H1 (cell line): Measurements from ENCODE around the gene PROSER3. TPM values are rescaled to one million over a fixed set of nuclear protein-coding genes. Genes with fewer than 3 reads are reported as not detected.

Experiments used
- ASH2L ChIP-seq: fragments of 200-600, 300-600 bp; sonication (generic); IDR thresholded peaks from one replicate; pipeline ENCODE4 v1.7.1; 2017; ENCODE audit warnings: low read length
- BACH1 ChIP-seq: IDR thresholded peaks from 2 replicates; pipeline ENCODE4 v1.6.1; 2012; ENCODE audit warnings: low read length, improper control_type of control experiment
- CBX5 ChIP-seq: fragments of 300-800, 300-1000 bp; sonication (generic); IDR thresholded peaks from 2 replicates; pipeline ENCODE4 v1.7.1; 2016; ENCODE audit warnings: antibody characterized with exemption, low read length, low read depth
- CEBPB ChIP-seq: IDR thresholded peaks from 2 replicates; pipeline ENCODE4 v1.6.1; 2012; ENCODE audit warnings: low read depth, low read length
- GABPA ChIP-seq: IDR thresholded peaks from 2 replicates; pipeline ENCODE4 v1.6.1; 2011; ENCODE audit warnings: mild to moderate bottlenecking, low read length, moderate library complexity, borderline replicate concordance; ENCODE audit not compliant: insufficient read depth
- JUN ChIP-seq: IDR thresholded peaks from 2 replicates; pipeline ENCODE4 v1.6.1; 2011; ENCODE audit warnings: low read depth, mild to moderate bottlenecking, improper control_type of control experiment, low read length
- KDM1A ChIP-seq: fragments of 200-600, 300-600 bp; sonication (generic); IDR thresholded peaks from 2 replicates; pipeline ENCODE4 v1.7.1; 2016; ENCODE audit warnings: mild to moderate bottlenecking, low read length, borderline replicate concordance
- KDM4A ChIP-seq: IDR thresholded peaks from one replicate; pipeline ENCODE4 v1.7.1; 2012; ENCODE audit warnings: low read depth, mild to moderate bottlenecking, moderate library complexity, low read length, inconsistent platforms; ENCODE audit not compliant: severe bottlenecking
- KDM5A ChIP-seq: fragments of 200-600 bp; IDR thresholded peaks from 2 replicates; pipeline ENCODE4 v1.7.1; 2012; ENCODE audit warnings: mild to moderate bottlenecking, low read length, inconsistent platforms, mixed read lengths
- MAFK ChIP-seq: IDR thresholded peaks from 2 replicates; pipeline ENCODE4 v1.6.1; 2012; ENCODE audit warnings: low read depth, mild to moderate bottlenecking, improper control_type of control experiment, low read length
- PHF8 ChIP-seq: fragments of 200-600 bp; sonication (generic); conservative IDR thresholded peaks from 2 replicates; pipeline ENCODE4 v1.7.1; 2012; ENCODE audit warnings: low read depth, mild to moderate bottlenecking, inconsistent platforms, low read length, moderate library complexity
- RFX5 ChIP-seq: IDR thresholded peaks from 2 replicates; pipeline ENCODE4 v1.6.1; 2011; ENCODE audit warnings: low read depth, low read length, improper control_type of control experiment, borderline replicate concordance
- SIN3A ChIP-seq, 2 experiments: IDR thresholded peaks in 1 of 2; conservative IDR thresholded peaks in 1 of 2; 2 replicates each; pipeline ENCODE4 v1.6.1; 2011 to 2012; ENCODE audit warnings: low read length in 2 of 2, improper control_type of control experiment in 1 of 2, low read depth in 1 of 2, mild to moderate bottlenecking in 1 of 2
- polyA plus RNA-seq, 7 experiments: library from polyadenylated mRNA; depleted of rRNA in 3 of 7; stranded (reverse) in 5 of 7; unstranded in 2 of 7; fragments of >200 nt in 5 of 7; fragments of 200-250 nt in 2 of 7; gene quantifications; 1 replicate in 5 of 7; 2 replicates in 1 of 7; 4 replicates in 1 of 7; pipeline versions ENCODE4 v1.2.1 to v1.2.3, GENCODE V29; 2011 to 2013; ENCODE audit warnings: missing spikeins in 2 of 7, mixed read lengths in 2 of 7
- total RNA-seq: library from RNA; stranded (reverse); fragmentation: NEBNext Ultra II Directional; extraction: Animal tissue kit (Norgen Biotek cat#: 25700); gene quantifications from 2 replicates; pipeline ENCODE4 v1.2.1, GENCODE V29; 2021

The PROSER3 gene
- total and polyA plus RNA-seq, 2 of the 8 experiments (the other 6 are each of a cell fraction or from before 2014, with no cell fraction given): 17.8 to 28.9 TPM

- peak; percentile 70; the same call in 1 of the 2 replicates for TF ChIP-seq GABPA
- peak; percentile 90 for TF ChIP-seq CEBPB
- TF ChIP-seq KDM4A: peak; percentile 75
- no peak for TF ChIP-seq CBX5
- TF ChIP-seq BACH1: no peak
- TF ChIP-seq MAFK: no peak
- TF ChIP-seq SIN3A (conservative IDR thresholded peaks at IDR 0.05 in 1 of 2, IDR thresholded peaks at IDR 0.05 in 1 of 2; ENCODE audit: low read depth in 1 of 2, low read length in 2 of 2): peak in 1 of 2 experiments; percentile 56; a peak in 2 of 4 replicates
- TF ChIP-seq KDM5A: no peak
- TF ChIP-seq JUN: no peak
- peak; percentile 55; the same call in 1 of the 2 replicates for TF ChIP-seq PHF8
- 0 out of 2 replicates have a peak, but pooled peaks have one; percentile 19 for TF ChIP-seq KDM1A
- TF ChIP-seq RFX5: peak; percentile 9; the same call in 1 of the 2 replicates
- peak; percentile 40 for TF ChIP-seq ASH2L
These were observed 17.4 kb upstream of the PROSER3 start (continued) for GRCh38 chr19:35740423-35741202.
